Thyroid gland (tissue), 4 donors: ENCODE data around the gene COPZ2.

ENCODE experiments used
- CTCF ChIP-seq, 6 experiments: fragments of 200-600 bp in 3 of 6; fragments of 450-650 bp in 3 of 6; sonication (generic) in 3 of 6; IDR thresholded peaks; one replicate each; pipeline ENCODE4 v1.5.1; 2016 to 2019; ENCODE audit warnings: antibody characterized with exemption in 6 of 6, mild to moderate bottlenecking in 2 of 6, inconsistent platforms in 1 of 6, moderate library complexity in 1 of 6
- POLR2A ChIP-seq, 2 donors: fragments of 450-650 bp; IDR thresholded peaks; one replicate each; pipeline ENCODE4 v1.6.1; 2017; ENCODE audit warnings: antibody characterized with exemption in 2 of 2, mild to moderate bottlenecking in 2 of 2, moderate library complexity in 1 of 2

- TF ChIP-seq CTCF (IDR thresholded peaks at IDR 0.05) (no peak), POLR2A (IDR thresholded peaks at IDR 0.05) (no peak)
Measured at GRCh38 chr17:48045316-48046001, 7.9 kb upstream of the COPZ2 start.
